Endodermal cell (in vitro differentiated cells): ENCODE measurements around the gene PAX8. TPM values are rescaled to one million over a fixed set of nuclear protein-coding genes. Genes with fewer than 3 reads are reported as not detected.

ENCODE experiments used
- DNase-seq: peaks from one replicate; pipeline ENCODE4 v3.0.0-alpha.2; 2017
- H3K27ac ChIP-seq: 2 replicates; pipeline ENCODE4 v1.5.1; 2013; ENCODE audit warnings: mild to moderate bottlenecking, low read depth, low read length, moderate library complexity
- H3K27me3 ChIP-seq: 2 replicates; pipeline ENCODE4 v1.6.1; 2013; ENCODE audit warnings: mild to moderate bottlenecking, low read length, moderate library complexity; ENCODE audit not compliant: insufficient read depth, control insufficient read depth, poor library complexity, severe bottlenecking
- H3K36me3 ChIP-seq: 2 replicates; pipeline ENCODE4 v1.7.0; 2013; ENCODE audit warnings: mild to moderate bottlenecking, low read length, moderate library complexity; ENCODE audit not compliant: control insufficient read depth, insufficient read depth
- H3K4me1 ChIP-seq: one replicate; pipeline ENCODE4 v1.7.0; 2013; ENCODE audit warnings: low read length; ENCODE audit not compliant: control insufficient read depth, insufficient read depth
- H3K4me3 ChIP-seq: 2 replicates; pipeline ENCODE4 v1.5.1; 2013; ENCODE audit warnings: mild to moderate bottlenecking, low read length, moderate library complexity
- H3K9ac ChIP-seq: 2 replicates; pipeline ENCODE4 v1.6.1; 2013; ENCODE audit warnings: mild to moderate bottlenecking, low read length, moderate library complexity; ENCODE audit not compliant: poor library complexity, severe bottlenecking; ENCODE audit errors: extremely low read depth
- H3K9me3 ChIP-seq: 2 replicates; pipeline ENCODE4 v1.6.1; 2013; ENCODE audit warnings: mild to moderate bottlenecking, low read length, moderate library complexity; ENCODE audit not compliant: control insufficient read depth
- H3K27ac Mint-ChIP-seq: 2 replicates; pipeline ENCODE4 v1.8.0; 2020; ENCODE audit warnings: mixed read lengths
- H3K27me3 Mint-ChIP-seq: 2 replicates; pipeline ENCODE4 v1.8.0; 2021; ENCODE audit warnings: mild to moderate bottlenecking, mixed read lengths; ENCODE audit not compliant: insufficient read depth
- H3K36me3 Mint-ChIP-seq: 2 replicates; pipeline ENCODE4 v1.8.0; 2020; ENCODE audit warnings: low read depth, mixed read lengths
- H3K4me1 Mint-ChIP-seq: 2 replicates; pipeline ENCODE4 v1.8.0; 2020; ENCODE audit warnings: mixed read lengths
- H3K4me3 Mint-ChIP-seq: 2 replicates; pipeline ENCODE4 v1.8.0; 2020; ENCODE audit warnings: mild to moderate bottlenecking, moderate library complexity, mixed read lengths
- H3K9me3 Mint-ChIP-seq: 2 replicates; pipeline ENCODE4 v1.8.0; 2020; ENCODE audit warnings: mild to moderate bottlenecking, mixed read lengths
- CTCF ChIP-seq: fragments of 200-600 bp; sonication (generic); conservative IDR thresholded peaks from 2 replicates; pipeline ENCODE4 v1.5.0; 2021; ENCODE audit warnings: antibody characterized with exemption, mild to moderate bottlenecking
- WGBS, 2 experiments: methylation state at CpG; one replicate each; pipeline versions ENCODE4 v1.1.5 to v1.1.7; 2013; ENCODE audit warnings: missing lambda C conversion rate in 2 of 2, mixed read lengths in 1 of 2; ENCODE audit not compliant: insufficient coverage in 1 of 2, insufficient read length in 1 of 2; 5-methylcytosine and 5-hydroxymethylcytosine counted together
- total RNA-seq, 2 donors: library from RNA; stranded (reverse); fragmentation: NEBNext Ultra II Directional in 1 of 2; extraction: Animal tissue kit (Norgen Biotek cat#: 25700) in 1 of 2; gene quantifications; 2 replicates in 1 of 2; 3 replicates in 1 of 2; pipeline ENCODE4 v1.2.1, GENCODE V29; 2021

Gene PAX8
- total RNA-seq, 2 donors from 2014 or later: 0.09 to 0.11 TPM

- Mint-ChIP-seq H3K27me3 (peaks cover 10% of the 10 kb centered on the region), H3K27ac (no peak overlapping the region), H3K4me1 (no peaks in the 10 kb centered on the region), H3K4me3 (no peak overlapping the region), H3K36me3 (no peaks in the 10 kb centered on the region), H3K9me3 (peaks cover 7% of the 10 kb centered on the region)
- Histone ChIP-seq H3K27ac (no peak overlapping the region), H3K9me3 (no peaks in the 10 kb centered on the region), H3K27me3 (no peaks in the 10 kb centered on the region), H3K4me1 (no peaks in the 10 kb centered on the region), H3K36me3 (peaks cover 9% of the 10 kb centered on the region), H3K4me3 (no peak overlapping the region), H3K9ac (no peak overlapping the region)
- no peak for TF ChIP-seq CTCF
- no peak for DNase-seq
- 94 to 100% methylated on average over 3 to 9 of the region's 9 CpGs for WGBS, 2 experiments
Measured at GRCh38 chr2:113238871-113239839, 39.6 kb downstream of the PAX8 start.

- no peaks in the 10 kb centered on the region for H3K27me3 ChIP-seq
- WGBS, 2 experiments: 89 to 96% methylated on average over 8 to 9 of the region's 9 CpGs
Measured at GRCh38 chr2:113237604-113238160, 41.0 kb downstream of the PAX8 start.

More at GRCh38 chr2:113237604-113238160, 41.0 kb downstream of the PAX8 start:
- Mint-ChIP-seq H3K9me3 (peaks cover 7% of the 10 kb centered on the region), H3K4me3 (no peak overlapping the region), H3K4me1 (no peaks in the 10 kb centered on the region), H3K36me3 (no peaks in the 10 kb centered on the region), H3K27ac (no peak overlapping the region), H3K27me3 (peaks cover 8% of the 10 kb centered on the region)
- Histone ChIP-seq H3K36me3 (peaks cover 9% of the 10 kb centered on the region), H3K9ac (no peak overlapping the region), H3K27ac (no peak overlapping the region), H3K4me3 (no peak overlapping the region), H3K4me1 (no peaks in the 10 kb centered on the region), H3K9me3 (no peaks in the 10 kb centered on the region)
- no peak for DNase-seq
- no peak for TF ChIP-seq CTCF
